CD1c-positive myeloid dendritic cell (primary cell): ENCODE results near the gene EPN3.

Experiments used
- DNase-seq: peaks from one replicate; pipeline ENCODE4 v3.0.0-alpha.2; 2016; ENCODE audit errors: extremely low spot score

The EPN3 gene

DNA sequence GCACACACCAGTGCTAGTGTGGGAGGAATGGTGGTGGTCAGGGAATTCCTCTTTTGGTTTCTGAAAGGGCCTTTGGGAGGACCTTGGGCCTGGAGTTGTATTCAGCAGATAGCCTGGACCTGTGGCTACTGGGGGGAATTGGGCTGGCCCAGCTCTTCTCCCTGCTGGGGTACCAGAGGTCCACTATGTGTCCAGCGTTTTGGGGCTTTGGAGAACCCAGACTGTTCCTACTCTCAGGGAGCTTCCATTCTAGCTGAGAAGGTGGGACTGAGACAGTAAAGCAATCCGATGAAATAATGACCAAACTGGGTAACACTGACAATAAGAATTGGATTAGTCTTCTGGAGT lies 2.4 kb downstream of the EPN3 start:
- no peak for DNase-seq

DNA sequence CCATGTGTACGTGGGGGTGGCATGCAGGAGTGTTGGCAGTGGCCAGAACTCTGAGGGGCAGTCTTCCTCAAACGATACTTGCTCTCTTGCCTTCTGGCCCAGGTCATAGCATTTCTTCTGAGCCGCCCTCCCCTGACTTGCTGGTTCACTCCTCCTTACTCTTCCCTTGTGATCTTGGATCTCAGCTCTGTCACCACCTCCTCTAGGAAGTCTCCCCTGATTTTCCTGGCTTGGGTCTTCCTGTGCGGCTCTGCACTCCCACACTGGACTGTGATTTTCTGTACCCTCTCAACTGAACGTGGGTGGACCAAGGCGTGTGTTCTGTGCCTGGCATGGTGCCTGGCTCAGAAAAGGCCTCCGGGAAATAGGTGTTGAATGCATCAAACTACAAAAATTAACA lies 2.9 kb downstream of the EPN3 start:
- no peak for DNase-seq

DNA sequence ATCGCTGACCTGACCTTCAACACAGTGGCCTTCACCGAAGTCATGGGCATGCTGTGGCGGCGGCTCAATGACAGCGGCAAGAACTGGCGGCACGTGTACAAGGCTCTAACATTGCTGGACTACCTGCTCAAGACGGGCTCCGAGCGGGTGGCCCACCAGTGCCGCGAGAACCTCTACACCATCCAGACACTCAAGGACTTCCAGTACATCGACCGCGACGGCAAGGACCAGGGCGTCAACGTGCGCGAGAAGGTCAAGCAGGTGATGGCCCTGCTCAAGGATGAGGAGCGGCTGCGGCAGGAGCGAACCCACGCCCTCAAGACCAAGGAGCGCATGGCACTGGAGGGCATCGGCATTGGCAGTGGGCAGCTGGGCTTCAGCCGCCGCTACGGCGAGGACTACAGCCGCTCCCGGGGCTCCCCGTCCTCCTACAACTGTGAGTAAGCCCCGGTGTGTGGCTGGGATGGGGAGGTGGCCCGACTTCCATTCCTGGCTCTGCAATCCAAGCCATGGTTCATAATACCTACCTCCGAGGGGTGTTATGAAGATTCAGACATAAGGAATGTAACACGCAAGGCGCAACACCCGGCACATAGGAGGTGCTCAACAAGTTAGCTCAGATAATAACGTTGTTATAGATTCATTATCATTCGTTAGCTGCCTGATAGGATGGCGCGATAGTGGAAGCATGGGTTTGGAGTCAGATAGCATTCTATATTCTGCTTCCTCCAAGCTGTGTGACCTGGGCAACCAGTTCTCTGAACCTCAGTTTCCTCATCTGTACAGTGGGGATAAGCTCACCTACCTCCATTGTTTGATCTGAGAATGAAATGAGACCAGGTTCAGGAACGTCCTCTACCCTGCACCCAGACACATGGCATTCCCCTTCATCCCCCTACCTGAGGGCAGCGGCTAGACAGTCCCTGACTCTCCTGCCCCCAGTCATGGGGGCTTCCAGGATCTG lies 4.4 kb downstream of the EPN3 start:
- DNase-seq: no peak

- no peak for DNase-seq
Measured at GRCh38 chr17:50537721-50538548, 5.4 kb downstream of the EPN3 start.

DNA sequence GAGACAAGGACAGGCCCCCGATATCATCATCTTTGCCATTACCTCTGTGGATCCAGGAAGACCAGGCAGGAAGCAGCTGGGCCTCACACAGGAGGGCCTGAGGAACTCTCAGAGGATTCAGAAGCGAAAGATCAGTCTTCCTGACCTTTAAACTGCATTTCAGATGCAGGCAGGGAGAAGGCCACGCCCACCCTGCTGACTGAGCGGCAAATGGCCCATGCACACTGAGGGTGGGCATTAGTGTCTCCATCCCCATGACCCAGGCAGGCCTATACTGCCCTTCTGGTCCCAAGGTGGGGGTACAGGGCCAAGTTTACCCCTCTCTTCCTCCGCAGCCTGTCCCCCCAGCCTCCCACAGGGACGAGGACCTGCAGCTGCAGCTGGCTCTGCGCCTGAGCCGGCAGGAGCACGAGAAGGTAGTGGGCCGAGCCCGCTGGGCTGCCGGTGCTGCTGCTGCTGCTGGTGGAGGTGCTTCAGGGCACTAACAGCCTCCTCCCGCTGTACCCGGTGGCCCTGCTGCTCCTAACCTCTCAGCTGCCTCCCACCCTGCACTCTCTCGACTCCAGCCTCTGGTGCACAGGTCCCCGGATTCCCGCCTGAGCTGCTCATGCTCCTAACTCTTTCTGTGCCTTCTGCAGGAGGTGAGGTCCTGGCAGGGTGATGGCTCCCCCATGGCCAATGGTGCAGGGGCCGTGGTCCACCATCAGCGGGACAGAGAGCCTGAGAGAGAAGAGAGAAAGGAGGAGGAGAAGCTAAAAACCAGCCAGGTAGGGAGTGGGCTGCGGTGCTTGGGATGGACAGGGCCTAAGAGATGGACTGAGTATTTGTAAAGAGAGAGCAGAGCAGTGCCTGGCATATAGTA lies 6.2 kb downstream of the EPN3 start:
- DNase-seq: no peak

DNA sequence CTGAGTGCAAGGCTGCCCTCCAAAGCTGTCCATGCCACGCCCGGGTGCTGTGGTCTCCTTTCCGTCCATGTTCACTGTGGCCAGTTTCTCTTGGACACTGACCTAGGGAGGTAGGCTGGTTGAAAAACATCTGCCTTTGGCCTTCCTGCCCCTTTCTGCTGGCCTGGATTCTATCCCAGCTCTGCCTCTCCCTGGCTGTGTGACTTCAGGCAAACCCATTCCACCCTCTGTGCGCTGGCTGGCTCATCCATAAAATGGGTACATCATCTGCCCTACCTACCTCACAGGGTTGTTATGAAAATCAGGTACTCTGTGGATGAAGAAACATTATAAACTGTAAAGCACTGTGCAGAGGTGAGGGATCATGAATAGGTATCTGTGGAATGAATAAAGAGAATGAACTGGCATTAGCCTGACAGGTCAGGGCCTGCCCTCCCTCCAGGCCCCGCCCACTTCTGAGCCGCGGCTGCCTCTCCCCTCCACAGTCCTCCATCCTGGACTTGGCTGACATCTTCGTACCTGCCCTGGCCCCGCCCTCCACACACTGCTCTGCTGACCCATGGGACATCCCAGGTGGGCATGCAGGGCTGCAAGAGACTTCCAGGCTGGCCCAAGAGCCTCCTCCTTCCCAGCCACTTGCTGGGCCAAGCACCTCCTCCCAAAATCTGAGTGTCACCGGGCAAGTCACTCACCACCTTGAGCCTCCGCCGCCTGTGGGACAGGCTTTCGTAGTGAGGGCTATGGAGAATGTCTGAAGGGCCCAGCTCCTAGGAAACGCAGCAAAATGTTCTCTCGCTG lies 7.4 kb downstream of the EPN3 start:
- no peak for DNase-seq

GRCh38 chr17:50540560-50541401 lies 8.2 kb downstream of the EPN3 start:
- no peak for DNase-seq

- no peak for DNase-seq
Measured at GRCh38 chr17:50541402-50541715, 8.8 kb downstream of the EPN3 start.

DNA sequence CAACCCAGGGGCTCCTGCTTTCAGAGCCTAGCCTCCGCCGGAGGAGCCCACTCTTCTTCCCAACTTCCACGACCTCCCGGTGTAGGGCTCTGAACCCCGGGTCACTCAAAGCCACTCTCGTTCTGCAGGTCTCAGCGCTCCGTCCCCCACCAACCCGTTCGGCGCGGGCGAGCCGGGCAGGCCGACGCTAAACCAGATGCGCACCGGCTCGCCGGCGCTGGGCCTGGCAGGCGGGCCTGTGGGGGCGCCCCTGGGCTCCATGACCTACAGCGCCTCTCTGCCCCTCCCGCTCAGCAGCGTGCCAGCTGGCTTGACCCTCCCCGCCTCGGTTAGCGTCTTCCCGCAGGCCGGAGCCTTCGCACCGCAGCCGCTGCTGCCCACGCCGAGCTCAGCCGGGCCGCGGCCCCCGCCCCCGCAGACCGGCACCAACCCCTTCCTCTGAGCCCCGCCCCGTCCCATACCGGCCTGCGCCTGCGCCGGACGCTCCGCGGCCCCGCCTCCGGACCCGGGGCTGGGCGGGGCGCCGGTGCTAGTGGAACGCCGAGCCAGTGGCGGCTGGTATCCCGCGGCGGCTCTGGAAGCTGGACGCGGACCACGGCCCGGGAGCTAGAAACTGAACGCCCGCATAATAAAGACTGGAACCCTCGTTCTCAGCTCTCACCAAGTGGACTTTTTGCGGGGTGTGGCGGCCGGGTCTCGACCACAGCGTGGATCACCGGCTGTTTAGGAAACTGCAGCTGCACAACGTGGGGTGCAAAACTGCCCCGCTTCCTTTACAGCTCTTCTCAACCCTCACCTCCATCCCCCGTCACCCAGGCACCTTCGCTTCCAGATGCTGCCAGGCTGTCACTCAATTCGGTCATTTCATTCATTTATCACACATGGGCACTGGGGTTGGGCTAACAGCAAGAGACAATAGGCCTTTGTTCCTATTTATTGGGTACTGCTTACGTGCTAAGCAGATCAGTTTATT lies 9.5 kb downstream of the EPN3 start:
- DNase-seq: peak; percentile 94

DNA sequence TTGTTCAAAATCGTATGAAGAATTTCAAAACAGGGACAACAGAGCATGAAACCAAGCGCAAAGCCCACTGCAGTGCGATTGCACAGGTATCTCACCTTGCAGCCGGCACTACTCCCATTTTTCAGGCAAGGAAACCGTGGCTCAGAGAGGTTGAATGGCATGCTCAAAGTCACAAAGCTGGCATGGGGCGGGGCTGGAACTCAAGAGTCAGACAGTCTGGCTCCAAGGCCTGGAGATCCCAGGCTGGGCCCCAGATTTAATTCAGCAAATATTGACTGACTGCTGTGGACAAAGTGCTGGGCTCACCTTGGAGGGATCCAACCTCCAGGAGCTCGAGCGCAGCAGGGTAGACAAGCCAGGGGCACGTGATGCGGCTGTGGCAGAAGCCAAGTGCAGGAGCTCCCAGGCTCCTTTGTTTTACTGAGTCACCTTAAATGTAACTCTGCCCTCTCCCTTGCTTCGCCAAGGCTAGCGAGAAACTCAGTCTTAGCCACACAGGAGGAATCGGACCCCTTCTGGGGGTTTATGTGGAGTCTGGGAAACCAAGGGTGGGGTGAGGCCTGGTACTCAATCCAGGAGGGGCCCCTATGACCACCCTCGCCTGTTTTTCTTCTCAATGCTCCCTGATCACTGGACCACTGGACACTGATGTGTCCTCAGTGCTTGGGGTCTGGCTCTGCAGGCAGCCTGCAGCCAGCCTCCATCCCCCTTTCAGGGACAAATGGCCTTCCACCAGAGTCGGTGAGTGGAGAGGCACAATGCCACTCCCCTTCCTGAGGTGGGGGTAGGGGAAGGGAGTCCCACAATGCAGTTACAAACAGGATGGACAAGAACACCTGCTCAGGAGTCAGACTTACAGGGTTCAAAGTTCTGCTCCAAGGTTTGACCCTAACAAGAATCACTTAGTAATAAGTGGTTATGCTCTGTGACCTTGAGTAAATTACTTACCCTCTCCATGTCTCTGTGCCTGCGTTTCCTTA lies 10.6 kb downstream of the EPN3 start:
- DNase-seq: no peak

GRCh38 chr17:50544516-50544915 lies 12.0 kb downstream of the EPN3 start:
- DNase-seq: peak; percentile 45

DNA sequence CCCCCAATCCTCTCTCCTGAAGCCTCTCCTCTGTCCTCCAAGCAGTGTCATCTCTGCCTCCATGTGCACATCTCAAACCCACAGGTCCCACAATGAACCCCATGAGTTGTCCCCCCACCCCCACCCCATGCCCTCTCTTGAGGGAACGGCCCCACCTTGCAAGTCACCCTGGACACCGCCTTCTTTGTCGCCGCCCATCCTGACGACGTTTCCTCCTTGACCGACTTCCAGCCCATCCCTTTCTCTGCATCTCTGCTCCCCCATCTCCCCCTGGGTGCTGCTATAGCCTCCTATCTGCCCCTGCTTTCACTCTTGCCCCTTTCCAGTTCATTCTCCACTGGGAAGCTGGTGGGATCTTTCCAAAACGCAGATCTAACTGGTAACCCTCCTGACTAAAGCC lies 12.8 kb downstream of the EPN3 start:
- DNase-seq: no peak

- DNase-seq: no peak
Measured at GRCh38 chr17:50546701-50547034, 14.1 kb downstream of the EPN3 start.

GRCh38 chr17:50547035-50547735 lies 14.7 kb downstream of the EPN3 start, which contains the start of gene SPATA20:
Gene SPATA20, plus strand, starts transcription at chr17:50547174. Its CDS starts 35 bp downstream, at chr17:50547209.
- peak; percentile 96 for DNase-seq

GRCh38 chr17:50547736-50548083 lies 15.2 kb downstream of the EPN3 start:
- no peak for DNase-seq

GRCh38 chr17:50548831-50549230 lies 16.3 kb downstream of the EPN3 start:
- no peak for DNase-seq

- no peak for DNase-seq
Measured at GRCh38 chr17:50549256-50549941, 16.9 kb downstream of the EPN3 start.
